Measurements from ENCODE around the gene MCTP1.
"Not testable (repeated sequence)": the region's sequence is repeated elsewhere in the genome, so short reads cannot be mapped to it uniquely, and the experiment has no call there.

Gene MCTP1

GRCh38 chr5:95178046-95178651 is 106.7 kb downstream of the MCTP1 start:
- DNase-seq = no peak

DNA sequence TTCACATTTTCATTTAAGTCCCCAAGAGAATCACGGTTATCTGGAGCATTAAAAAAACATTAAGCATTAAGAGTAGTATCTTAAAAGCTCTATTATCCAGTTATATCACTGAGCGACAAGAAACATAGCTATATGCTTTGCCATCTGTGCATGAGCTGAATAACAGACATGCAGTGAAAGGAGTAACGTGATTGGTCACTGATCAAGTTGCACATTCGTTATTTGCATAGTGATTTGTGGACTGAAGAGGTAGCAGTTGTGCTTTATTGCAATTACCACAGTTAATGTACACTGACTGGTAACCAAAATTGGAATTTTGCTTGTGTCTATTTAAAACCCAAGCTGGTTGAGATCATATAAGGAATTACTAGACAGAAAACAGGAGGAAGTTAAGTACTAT is 107.4 kb downstream of the MCTP1 start:
- DNase-seq = no peak

- DNase-seq = no peak
These were observed 109.8 kb downstream of the MCTP1 start for GRCh38 chr5:95175106-95175505.

- no peak for DNase-seq
These were observed 112.2 kb downstream of the MCTP1 start for GRCh38 chr5:95172659-95173058.

DNA sequence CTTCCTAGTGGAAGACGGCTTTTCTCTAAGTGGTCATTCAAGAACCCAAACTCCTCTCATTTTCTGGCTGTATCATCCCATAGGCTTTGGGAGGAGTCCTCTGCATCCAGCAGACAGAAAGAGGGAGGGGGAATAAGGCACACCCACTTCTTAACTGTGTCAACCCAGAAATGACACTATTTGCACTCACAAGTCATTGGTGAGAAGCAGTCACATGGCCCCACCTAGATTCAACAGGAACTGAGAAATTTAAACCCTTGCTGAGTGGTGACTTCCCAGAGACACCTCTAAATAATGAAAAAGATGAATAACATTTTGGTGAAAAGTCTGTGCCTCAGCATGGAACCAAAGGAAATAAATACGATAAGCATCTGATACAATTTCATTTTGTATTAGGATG is 120.0 kb downstream of the MCTP1 start:
- DNase-seq = no peak

DNA sequence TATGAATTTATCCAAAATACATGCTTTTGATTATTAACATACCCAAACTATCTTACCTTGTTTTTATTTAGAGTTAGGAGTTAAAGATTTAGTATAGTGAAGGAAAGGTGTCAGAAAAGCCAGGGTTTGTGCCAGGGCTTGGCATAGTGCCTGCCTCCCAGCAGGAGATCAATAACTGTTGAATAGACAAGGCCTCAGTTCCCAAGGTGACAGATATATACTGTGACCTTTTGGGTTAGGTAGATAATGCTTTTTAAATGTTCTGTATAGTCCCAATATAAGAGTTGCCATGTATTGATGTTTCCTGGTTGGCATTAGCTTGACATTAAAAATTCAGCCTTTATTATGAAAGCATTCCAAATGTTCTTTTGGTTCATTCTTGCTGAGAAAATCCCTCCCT is 121.8 kb downstream of the MCTP1 start:
- DNase-seq = no peak

DNA sequence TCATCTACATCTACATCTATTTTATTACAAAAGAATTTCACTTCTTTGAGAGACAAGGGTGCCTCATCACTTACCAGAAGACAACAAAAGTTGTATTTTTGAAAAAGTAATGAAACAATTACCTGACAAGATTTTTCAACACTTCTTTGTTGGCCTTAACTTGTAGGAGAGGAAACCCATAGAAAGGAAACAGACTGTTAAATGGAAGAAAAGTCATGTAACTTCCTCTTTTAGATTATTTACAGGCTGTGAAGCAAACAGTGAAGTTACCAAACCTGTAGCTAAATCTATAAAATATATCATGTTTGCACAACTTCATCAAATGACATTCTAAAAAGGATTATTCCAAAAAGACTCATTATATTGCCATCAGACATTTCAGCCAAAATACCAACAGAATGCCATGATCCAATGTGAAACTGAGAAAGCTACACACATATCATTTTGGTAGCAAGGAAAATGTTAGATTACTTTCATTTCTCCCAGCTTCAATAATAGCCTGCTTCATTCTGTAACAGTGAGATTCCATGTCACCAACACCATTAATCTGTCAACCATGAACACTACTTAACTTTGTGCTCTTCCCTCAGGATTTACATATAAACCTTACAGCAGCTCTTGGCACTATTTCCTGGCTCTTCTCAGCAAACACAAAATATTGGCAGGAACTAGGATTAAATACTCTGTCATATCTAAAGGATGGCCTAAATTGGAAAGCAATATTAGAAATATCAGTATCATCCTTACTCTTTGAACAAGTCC is 122.5 kb downstream of the MCTP1 start:
- no peak for DNase-seq

GRCh38 chr5:95159603-95160002 is 125.3 kb downstream of the MCTP1 start:
- DNase-seq = no peak

GRCh38 chr5:95155888-95156287 is 129.0 kb downstream of the MCTP1 start:
- DNase-seq = no peak

- no peak for DNase-seq
These were observed 131.4 kb downstream of the MCTP1 start for GRCh38 chr5:95153511-95153910.

DNA sequence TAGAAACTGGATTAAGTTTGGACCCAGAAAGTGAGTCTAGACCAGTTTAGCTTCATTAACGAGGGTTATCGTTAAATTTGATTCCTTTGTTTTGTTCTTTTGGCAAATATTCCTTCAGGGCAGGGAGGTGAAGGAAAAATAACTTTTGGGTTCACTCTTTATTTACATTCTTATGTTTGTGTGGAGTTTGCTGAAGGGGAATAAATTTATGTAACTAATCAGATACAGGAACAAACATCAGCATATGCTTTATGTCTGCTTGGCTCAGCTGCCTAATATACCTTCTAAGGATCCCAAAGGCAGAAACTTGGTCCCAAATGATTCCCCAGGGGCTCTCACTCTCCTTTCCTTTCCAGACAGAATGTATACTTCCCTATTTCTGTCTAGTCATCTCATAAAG is 132.4 kb downstream of the MCTP1 start:
- no peak for DNase-seq

DNA sequence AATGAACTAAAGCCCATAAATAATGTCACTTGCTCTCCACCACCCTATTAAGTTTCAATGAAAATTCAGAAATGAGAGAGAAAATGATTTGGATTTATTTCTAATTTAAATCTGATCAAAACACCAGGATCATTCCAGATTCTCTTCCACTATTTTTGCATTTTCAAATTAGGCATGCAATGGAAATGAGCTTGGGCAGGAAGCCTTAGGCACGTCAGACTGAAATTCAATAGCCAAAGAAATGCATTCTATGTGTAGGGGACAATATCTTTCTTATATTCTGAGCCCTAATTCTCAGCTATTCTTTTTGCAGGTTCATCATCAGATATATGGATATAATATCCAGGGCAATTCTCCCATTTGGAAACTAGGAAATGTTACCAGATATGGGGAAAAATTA is 132.8 kb downstream of the MCTP1 start:
- DNase-seq = no peak

DNA sequence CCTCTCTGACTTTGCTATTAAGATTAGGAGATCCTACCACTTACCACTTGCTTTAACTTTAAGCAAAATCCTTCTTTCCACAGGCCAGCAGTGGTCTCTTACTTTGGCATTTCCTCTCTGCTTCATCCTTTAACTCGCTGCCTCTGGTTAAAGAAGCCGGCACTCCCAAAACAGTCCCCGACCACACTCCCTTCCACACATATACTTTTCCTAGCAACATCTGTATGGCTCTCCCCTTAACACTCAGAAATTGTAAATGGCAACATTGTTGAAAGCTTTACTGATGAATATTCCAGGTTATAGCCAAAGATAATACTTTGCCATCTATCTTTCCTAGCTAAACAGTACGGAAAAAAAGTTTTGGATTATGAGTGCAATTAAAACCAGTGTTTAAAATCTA is 133.2 kb downstream of the MCTP1 start:
- no peak for DNase-seq

DNA sequence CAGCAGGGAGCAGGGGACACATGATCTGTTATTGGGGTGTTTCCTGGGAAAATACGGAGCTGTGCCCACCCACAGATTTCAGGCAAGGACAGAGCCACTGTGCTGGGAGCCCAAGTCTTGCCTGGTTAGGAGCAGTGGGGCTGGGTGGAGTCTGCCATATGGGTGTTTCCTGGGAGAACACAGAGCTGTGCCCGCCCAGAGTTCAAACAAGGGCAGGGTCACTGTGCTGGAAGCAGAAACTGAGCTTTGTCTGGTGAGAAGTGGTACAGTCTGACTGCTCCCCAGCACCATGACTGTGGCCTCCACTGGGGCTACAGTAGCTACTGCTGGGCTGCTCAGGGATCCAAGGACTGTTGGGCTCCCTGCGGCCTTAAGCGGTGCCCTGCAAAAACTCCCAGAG is 135.5 kb downstream of the MCTP1 start:
- no peak for DNase-seq

GRCh38 chr5:95148453-95148852 is 136.4 kb downstream of the MCTP1 start:
- DNase-seq = no peak

- not testable (repeated sequence) for DNase-seq
These were observed 141.0 kb downstream of the MCTP1 start for GRCh38 chr5:95143858-95144257.

GRCh38 chr5:95142145-95142544 is 142.7 kb downstream of the MCTP1 start:
- DNase-seq = no peak

DNA sequence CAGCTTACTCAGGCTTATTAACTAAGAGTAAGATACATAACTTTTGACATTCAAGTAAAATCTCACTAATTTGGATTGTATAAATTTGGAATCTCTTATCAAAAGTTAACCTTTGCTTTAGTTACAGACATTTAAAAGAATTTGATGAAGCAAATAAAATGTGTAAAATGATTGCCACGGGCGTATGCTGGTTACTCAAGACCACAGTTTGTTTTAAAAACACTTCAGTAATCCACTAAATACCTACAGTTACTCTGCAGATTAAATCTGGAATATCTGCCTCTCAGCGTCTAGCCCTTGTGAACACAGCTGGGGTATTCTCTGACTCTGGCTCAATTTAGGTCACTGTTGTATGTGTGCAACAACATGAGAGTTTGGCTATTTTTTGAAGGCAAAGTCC is 143.8 kb downstream of the MCTP1 start:
- DNase-seq = no peak

DNA sequence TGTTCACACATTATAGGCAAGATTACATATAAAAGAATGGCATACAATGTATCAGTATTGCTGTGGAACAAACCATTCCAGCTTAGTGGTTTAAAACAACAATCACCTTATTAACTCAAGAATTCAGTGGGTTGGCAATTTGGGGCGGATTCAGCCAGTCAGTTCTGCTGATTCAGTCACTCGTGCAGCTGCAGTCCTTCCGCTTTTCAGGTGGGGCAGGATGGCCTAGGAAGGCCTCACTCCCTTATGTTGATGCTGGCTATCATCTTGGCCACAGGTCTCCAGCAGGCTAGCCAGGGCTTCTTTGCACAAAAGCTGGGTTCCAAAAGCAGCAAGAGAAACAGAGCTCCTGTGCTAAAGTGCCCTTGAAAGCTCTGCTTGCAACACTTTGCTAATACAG is 150.6 kb downstream of the MCTP1 start:
- no peak for DNase-seq

GRCh38 chr5:95132096-95132495 is 152.8 kb downstream of the MCTP1 start:
- DNase-seq = no peak

DNA sequence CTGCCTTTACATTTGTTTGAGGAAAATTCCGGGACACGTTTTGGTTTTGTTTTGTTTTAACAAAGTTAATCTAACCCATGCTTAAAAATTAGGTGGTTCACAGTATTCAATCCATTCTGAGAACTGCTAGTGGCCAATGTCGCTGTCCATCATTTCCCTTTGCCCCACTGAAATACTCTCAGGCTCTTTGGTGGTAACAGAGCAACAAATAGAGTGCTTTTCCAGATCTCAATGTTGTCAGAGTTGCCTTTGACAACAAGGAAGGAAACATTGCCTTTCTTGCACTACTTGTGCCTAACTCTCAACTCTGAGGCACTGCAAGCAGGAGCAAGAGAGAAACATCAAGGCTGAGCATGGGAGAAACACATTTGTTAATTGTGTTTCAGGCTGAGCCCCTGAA is 154.0 kb downstream of the MCTP1 start:
- DNase-seq = no peak

- DNase-seq = no peak
These were observed 160.2 kb downstream of the MCTP1 start for GRCh38 chr5:95124731-95125130.

- no peak for DNase-seq
These were observed 160.8 kb downstream of the MCTP1 start for GRCh38 chr5:95124101-95124500.

DNA sequence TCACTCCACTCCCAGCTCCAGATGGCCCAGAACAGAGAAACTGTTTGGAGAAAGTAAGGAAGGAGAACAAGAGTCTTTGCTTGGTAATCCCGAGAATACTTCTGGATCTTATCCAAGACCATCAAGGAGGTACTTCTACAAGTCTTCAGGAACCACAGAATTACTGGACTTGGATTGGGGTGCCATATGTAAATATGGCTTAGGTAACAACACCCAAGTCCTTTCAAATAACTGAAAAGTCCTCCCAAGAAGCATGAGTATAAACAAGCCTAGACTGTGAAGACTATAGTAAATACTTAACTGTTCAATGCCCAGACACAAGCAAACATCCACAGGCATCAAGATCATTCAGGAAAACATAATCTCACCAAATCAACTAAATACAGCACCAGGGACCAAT is 170.0 kb downstream of the MCTP1 start:
- DNase-seq = no peak

DNA sequence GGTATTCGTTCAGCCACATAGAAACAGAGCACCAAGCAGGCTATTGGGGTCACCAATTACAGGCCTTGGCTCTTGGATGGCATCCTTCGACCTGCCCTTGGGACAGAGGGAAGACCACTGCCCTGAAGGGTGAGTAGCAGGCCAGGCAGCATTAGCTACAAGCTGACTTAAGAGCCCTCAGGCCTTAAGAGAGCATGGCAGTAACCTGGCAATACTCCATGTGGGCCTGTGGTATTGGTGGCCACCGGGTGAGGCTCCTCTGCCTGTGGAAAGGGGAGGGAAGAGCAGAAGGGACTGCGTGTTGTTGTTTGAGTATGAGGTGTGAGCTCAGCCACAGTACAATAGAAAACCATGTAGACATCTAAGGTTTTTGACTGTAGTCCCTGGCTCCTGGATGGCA is 170.6 kb downstream of the MCTP1 start:
- DNase-seq = no peak

All from NCI-H2107 (cell line).